Measurements from ENCODE around the gene NUDT13.

The NUDT13 gene

GRCh38 chr10:73110345-73110849, at the start of gene NUDT13:
NUDT13 (plus strand) TSS chr10:73110455; CDS start chr10:73114366, 3,911 bp downstream.
- DNase-seq = peak; percentile 62

GRCh38 chr10:73060738-73061635, 49.3 kb upstream of the NUDT13 start:
- no peak for DNase-seq

GRCh38 chr10:73061743-73062142, 48.5 kb upstream of the NUDT13 start:
- no peak for DNase-seq

GRCh38 chr10:73065441-73065840, 44.8 kb upstream of the NUDT13 start:
- no peak for DNase-seq

- DNase-seq = no peak
These were observed 36.6 kb upstream of the NUDT13 start for GRCh38 chr10:73073627-73074026.

- no peak for DNase-seq
These were observed 34.4 kb upstream of the NUDT13 start for GRCh38 chr10:73075829-73076228.

GRCh38 chr10:73076360-73077183, 33.7 kb upstream of the NUDT13 start:
- DNase-seq = no peak

GRCh38 chr10:73079779-73080541, 30.3 kb upstream of the NUDT13 start:
- DNase-seq = no peak

- DNase-seq = no peak
These were observed 27.0 kb upstream of the NUDT13 start for GRCh38 chr10:73083221-73083620.

- no peak for DNase-seq
These were observed 26.0 kb upstream of the NUDT13 start for GRCh38 chr10:73084209-73084608.

GRCh38 chr10:73086816-73087215, 23.4 kb upstream of the NUDT13 start:
- no peak for DNase-seq

- no peak for DNase-seq
These were observed 22.0 kb upstream of the NUDT13 start for GRCh38 chr10:73088304-73088703.

GRCh38 chr10:73092830-73093229, 17.4 kb upstream of the NUDT13 start:
- DNase-seq = no peak

GRCh38 chr10:73093922-73094850, 16.1 kb upstream of the NUDT13 start:
- no peak for DNase-seq

- DNase-seq = no peak
These were observed 15.2 kb upstream of the NUDT13 start for GRCh38 chr10:73094986-73095480.

GRCh38 chr10:73095481-73096021, 14.7 kb upstream of the NUDT13 start:
- DNase-seq = peak; percentile 46

GRCh38 chr10:73096041-73096448, 14.2 kb upstream of the NUDT13 start:
- peak; percentile 70 for DNase-seq

GRCh38 chr10:73096449-73097304, 13.6 kb upstream of the NUDT13 start, which contains the start of gene P4HA1:
P4HA1 (minus strand) TSS chr10:73096866; CDS start chr10:73074883, 21,983 bp downstream.
- peak; percentile 100 for DNase-seq

GRCh38 chr10:73097305-73097670, 13.0 kb upstream of the NUDT13 start:
- DNase-seq = no peak

- DNase-seq = no peak
These were observed 11.1 kb upstream of the NUDT13 start for GRCh38 chr10:73099141-73099540.

Measured in CD4-positive, alpha-beta T cell treated with Interleukin-15 for 1 hour (primary cell).